Glutamatergic neuron (in vitro differentiated cells): Measurements from ENCODE around the gene TWNK. TPM values are rescaled to one million over a fixed set of nuclear protein-coding genes. Genes with fewer than 3 reads are reported as not detected.

Experiments
- DNase-seq: peaks from one replicate; pipeline ENCODE4 v3.0.0; 2022
- H3K27ac Mint-ChIP-seq: one replicate; pipeline ENCODE4 v1.8.0; 2020; ENCODE audit warnings: mild to moderate bottlenecking, mixed read lengths, inconsistent platforms; ENCODE audit not compliant: unreplicated experiment
- H3K27me3 Mint-ChIP-seq: one replicate; pipeline ENCODE4 v1.8.0; 2020; ENCODE audit warnings: mild to moderate bottlenecking, moderate library complexity, mixed read lengths, inconsistent platforms; ENCODE audit not compliant: unreplicated experiment
- H3K36me3 Mint-ChIP-seq: one replicate; pipeline ENCODE4 v1.8.0; 2020; ENCODE audit warnings: mild to moderate bottlenecking, mixed read lengths, inconsistent platforms; ENCODE audit not compliant: unreplicated experiment
- H3K4me1 Mint-ChIP-seq: one replicate; pipeline ENCODE4 v1.8.0; 2020; ENCODE audit warnings: mild to moderate bottlenecking, low read depth, mixed read lengths, inconsistent platforms; ENCODE audit not compliant: unreplicated experiment
- H3K4me3 Mint-ChIP-seq: one replicate; pipeline ENCODE4 v1.8.0; 2020; ENCODE audit warnings: mild to moderate bottlenecking, mixed read lengths, inconsistent platforms; ENCODE audit not compliant: unreplicated experiment
- H3K9me3 Mint-ChIP-seq: one replicate; pipeline ENCODE4 v1.8.0; 2020; ENCODE audit warnings: mild to moderate bottlenecking, moderate library complexity, mixed read lengths, inconsistent platforms; ENCODE audit not compliant: unreplicated experiment
- total RNA-seq: library from RNA; stranded (reverse); fragmentation: NEBNext Ultra II Directional; extraction: Animal tissue kit (Norgen Biotek cat#: 25700); gene quantifications from one replicate; pipeline ENCODE4 v1.2.1, GENCODE V29; 2021; ENCODE audit not compliant: unreplicated experiment
- TF ChIP-seq, protein P1 (sequence below): fragments of 200-600 bp; sonication (generic); IDR thresholded peaks from one replicate; pipeline ENCODE4 v1.5.0; 2021; ENCODE audit not compliant: partially characterized antibody, unreplicated experiment

Gene TWNK
- total RNA-seq, 1 donor from 2014 or later = 10.1 TPM

- Mint-ChIP-seq H3K9me3 (peaks cover 5% of the 10 kb centered on the region), H3K4me1 (peaks cover 7% of the 10 kb centered on the region), H3K36me3 (no peaks in the 10 kb centered on the region), H3K27ac (no peak overlapping the region), H3K27me3 (peaks cover 13% of the 10 kb centered on the region), H3K4me3 (no peak overlapping the region)
- TF ChIP-seq, protein P1, sequence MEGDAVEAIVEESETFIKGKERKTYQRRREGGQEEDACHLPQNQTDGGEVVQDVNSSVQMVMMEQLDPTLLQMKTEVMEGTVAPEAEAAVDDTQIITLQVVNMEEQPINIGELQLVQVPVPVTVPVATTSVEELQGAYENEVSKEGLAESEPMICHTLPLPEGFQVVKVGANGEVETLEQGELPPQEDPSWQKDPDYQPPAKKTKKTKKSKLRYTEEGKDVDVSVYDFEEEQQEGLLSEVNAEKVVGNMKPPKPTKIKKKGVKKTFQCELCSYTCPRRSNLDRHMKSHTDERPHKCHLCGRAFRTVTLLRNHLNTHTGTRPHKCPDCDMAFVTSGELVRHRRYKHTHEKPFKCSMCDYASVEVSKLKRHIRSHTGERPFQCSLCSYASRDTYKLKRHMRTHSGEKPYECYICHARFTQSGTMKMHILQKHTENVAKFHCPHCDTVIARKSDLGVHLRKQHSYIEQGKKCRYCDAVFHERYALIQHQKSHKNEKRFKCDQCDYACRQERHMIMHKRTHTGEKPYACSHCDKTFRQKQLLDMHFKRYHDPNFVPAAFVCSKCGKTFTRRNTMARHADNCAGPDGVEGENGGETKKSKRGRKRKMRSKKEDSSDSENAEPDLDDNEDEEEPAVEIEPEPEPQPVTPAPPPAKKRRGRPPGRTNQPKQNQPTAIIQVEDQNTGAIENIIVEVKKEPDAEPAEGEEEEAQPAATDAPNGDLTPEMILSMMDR = no peak
- no peak for DNase-seq
Observed at GRCh38 chr10:100983868-100984671, 3.3 kb upstream of the TWNK start.

DNA sequence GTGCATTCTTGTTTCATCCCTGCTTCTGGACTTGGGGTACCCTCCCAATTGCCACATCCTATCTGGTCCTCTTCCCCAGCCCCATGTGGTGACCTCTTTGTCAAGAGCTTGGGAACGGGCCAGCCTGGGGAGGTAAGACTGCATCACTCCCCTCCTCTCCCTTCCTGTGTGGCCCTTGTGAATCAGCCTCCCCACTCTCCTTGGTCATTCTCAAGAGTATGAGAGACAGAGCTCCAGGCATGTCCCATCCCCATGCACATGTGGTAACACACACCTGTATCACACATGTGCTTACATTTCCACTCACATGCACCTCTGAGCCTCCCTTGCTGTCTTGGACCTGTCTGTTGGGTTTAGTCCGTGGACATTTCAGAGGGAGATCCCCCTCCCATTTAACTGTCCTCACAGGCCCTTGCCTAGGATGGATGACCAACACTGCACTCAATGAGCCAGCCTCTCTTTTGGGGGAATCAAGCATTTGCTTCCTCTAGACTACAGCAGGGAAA lies 2.6 kb upstream of the TWNK start:
- DNase-seq = no peak
- Mint-ChIP-seq H3K4me1 (peaks cover 7% of the 10 kb centered on the region), H3K27ac (no peak overlapping the region), H3K36me3 (no peaks in the 10 kb centered on the region), H3K9me3 (peaks cover 5% of the 10 kb centered on the region), H3K4me3 (no peak overlapping the region), H3K27me3 (peaks cover 13% of the 10 kb centered on the region)
- TF ChIP-seq, protein P1 = no peak

DNA sequence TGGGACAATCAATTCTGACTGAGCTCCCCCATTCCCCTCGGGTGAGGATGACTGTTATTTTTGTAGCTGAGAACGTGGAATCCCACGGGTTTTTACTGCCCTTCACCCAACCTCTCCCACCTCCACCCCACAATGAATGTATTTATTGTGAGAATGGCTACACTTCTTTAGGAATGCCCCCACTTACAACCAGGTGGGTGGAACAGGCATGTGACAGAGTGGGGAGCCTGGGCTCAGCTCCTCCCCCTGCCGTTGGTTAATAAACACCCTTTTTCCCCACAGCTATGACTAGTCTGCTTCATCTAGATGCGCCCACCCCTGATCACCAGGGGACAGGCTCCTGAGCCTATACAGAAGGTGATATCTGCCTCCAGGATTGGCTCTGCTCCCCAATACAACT lies 2.0 kb upstream of the TWNK start:
- Mint-ChIP-seq H3K27me3 (peaks cover 11% of the 10 kb centered on the region), H3K4me3 (no peak overlapping the region), H3K36me3 (no peaks in the 10 kb centered on the region), H3K4me1 (peaks cover 7% of the 10 kb centered on the region), H3K27ac (peak overlapping the region; percentile 21), H3K9me3 (peaks cover 5% of the 10 kb centered on the region)
- TF ChIP-seq, protein P1 = no peak
- DNase-seq = no peak

GRCh38 chr10:100986623-100986951 lies 756 bp upstream of the TWNK start:
- H3K36me3 Mint-ChIP-seq = no peaks in the 10 kb centered on the region
- TF ChIP-seq, protein P1 = no peak
- DNase-seq = no peak
- H3K4me3 Mint-ChIP-seq = peak overlapping the region; percentile 99
- peaks cover 10% of the 10 kb centered on the region for H3K27me3 Mint-ChIP-seq
- peaks cover 5% of the 10 kb centered on the region for H3K9me3 Mint-ChIP-seq
- no peak overlapping the region for H3K27ac Mint-ChIP-seq
- peaks cover 7% of the 10 kb centered on the region for H3K4me1 Mint-ChIP-seq

DNA sequence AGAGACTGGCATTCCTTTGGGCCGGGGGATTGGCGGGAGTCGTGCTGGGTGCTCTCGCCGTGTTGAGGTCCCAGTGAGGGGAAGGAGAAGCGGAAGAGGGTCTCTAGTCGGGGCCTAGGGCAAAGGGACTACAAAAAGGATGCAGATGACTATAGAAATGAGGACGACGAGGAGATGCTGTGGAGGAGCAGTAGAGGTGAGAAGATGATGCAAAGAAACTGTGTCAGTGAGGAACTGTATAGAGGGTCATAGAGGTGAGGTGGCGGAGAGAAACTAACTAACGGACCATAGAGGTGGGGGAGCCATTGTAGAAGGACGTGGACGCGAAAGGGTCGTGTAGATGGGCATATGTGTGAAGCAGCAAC lies 324 bp downstream of the TWNK start:
- peaks cover 5% of the 10 kb centered on the region for H3K9me3 Mint-ChIP-seq
- TF ChIP-seq, protein P1 = no peak
- H3K36me3 Mint-ChIP-seq = no peaks in the 10 kb centered on the region
- DNase-seq = no peak
- peak overlapping the region; percentile 83 for H3K27ac Mint-ChIP-seq
- H3K4me3 Mint-ChIP-seq = peak overlapping the region; percentile 99
- peaks cover 7% of the 10 kb centered on the region for H3K4me1 Mint-ChIP-seq
- H3K27me3 Mint-ChIP-seq = peaks cover 5% of the 10 kb centered on the region
